Epithelial cell of esophagus (primary cell): Measurements from ENCODE around the gene USH2A.
A peak's percentile ranks its signal among the peaks of the same experiment; 100 is the strongest.

Source experiments
- DNase-seq: peaks from one replicate; pipeline ENCODE4 v3.0.0; 2010; ENCODE audit warnings: low read depth
- H3K4me3 ChIP-seq: 2 replicates; pipeline ENCODE4 v1.5.1; 2011; ENCODE audit warnings: mild to moderate bottlenecking, low read length, control low read depth
- CTCF ChIP-seq: IDR thresholded peaks from 2 replicates; pipeline ENCODE4 v1.5.1; 2011; ENCODE audit warnings: low read depth, mild to moderate bottlenecking, low read length, control low read depth, inconsistent platforms; ENCODE audit not compliant: insufficient read depth; ENCODE audit errors: missing control alignments

Gene USH2A

GRCh38 chr1:216215169-216215568 lies 208.1 kb downstream of the USH2A start:
- DNase-seq = peak; percentile 28
- no peak overlapping the region for H3K4me3 ChIP-seq
- TF ChIP-seq CTCF = no peak

- no peak for TF ChIP-seq CTCF
- no peak for DNase-seq
- no peak overlapping the region for H3K4me3 ChIP-seq
These were observed 210.4 kb downstream of the USH2A start for GRCh38 chr1:216212826-216213225.

- DNase-seq = peak; percentile 50
- H3K4me3 ChIP-seq = no peak overlapping the region
- no peak for TF ChIP-seq CTCF
These were observed 213.2 kb downstream of the USH2A start for GRCh38 chr1:216210081-216210480.

- H3K4me3 ChIP-seq = no peak overlapping the region
- no peak for TF ChIP-seq CTCF
- DNase-seq = no peak
These were observed 214.1 kb downstream of the USH2A start for GRCh38 chr1:216209125-216209524.

GRCh38 chr1:216207154-216207553 lies 216.1 kb downstream of the USH2A start:
- no peak for TF ChIP-seq CTCF
- H3K4me3 ChIP-seq = no peak overlapping the region
- DNase-seq = no peak

- no peak overlapping the region for H3K4me3 ChIP-seq
- no peak for TF ChIP-seq CTCF
- no peak for DNase-seq
These were observed 218.1 kb downstream of the USH2A start for GRCh38 chr1:216205176-216205575.

- TF ChIP-seq CTCF = no peak
- DNase-seq = no peak
- H3K4me3 ChIP-seq = no peak overlapping the region
These were observed 221.3 kb downstream of the USH2A start for GRCh38 chr1:216201946-216202345.
